Hepatocyte (in vitro differentiated cells): Measurements from ENCODE around the gene B3GAT1. TPM values are rescaled to one million over a fixed set of nuclear protein-coding genes. Genes with fewer than 3 reads are reported as not detected.

Source experiments
- DNase-seq: peaks from one replicate; pipeline ENCODE4 v3.0.0-alpha.2; 2016; ENCODE audit warnings: low spot score
- H2AFZ ChIP-seq: fragments of 200-600 bp; sonication (generic); 2 replicates; pipeline ENCODE4 v1.6.0; 2016; ENCODE audit warnings: antibody characterized with exemption, mild to moderate bottlenecking
- H3K27ac ChIP-seq: fragments of 200-600 bp; sonication (generic); 2 replicates; pipeline ENCODE4 v1.5.1; 2016; ENCODE audit warnings: mild to moderate bottlenecking
- H3K27me3 ChIP-seq: fragments of 200-600 bp; sonication (generic); 2 replicates; pipeline ENCODE4 v1.6.1; 2016
- H3K36me3 ChIP-seq: fragments of 200-600 bp; sonication (generic); replicated peaks from 2 replicates; pipeline ENCODE4 v1.5.1; 2016; ENCODE audit warnings: low read depth; ENCODE audit not compliant: insufficient read depth
- H3K4me1 ChIP-seq: fragments of 200-600 bp; sonication (generic); 2 replicates; pipeline ENCODE4 v1.5.1; 2016; ENCODE audit warnings: mild to moderate bottlenecking, moderate library complexity; ENCODE audit not compliant: insufficient read depth
- H3K4me2 ChIP-seq: fragments of 200-600 bp; sonication (generic); 2 replicates; pipeline ENCODE4 v1.6.0; 2016
- H3K4me3 ChIP-seq: fragments of 200-600 bp; sonication (generic); 2 replicates; pipeline ENCODE4 v1.5.1; 2016; ENCODE audit warnings: mild to moderate bottlenecking
- H3K79me2 ChIP-seq: fragments of 200-600 bp; sonication (generic); 2 replicates; pipeline ENCODE4 v1.6.0; 2017; ENCODE audit warnings: mild to moderate bottlenecking
- H3K9me2 ChIP-seq: fragments of 200-600 bp; sonication (generic); replicated peaks from 2 replicates; pipeline ENCODE4 v1.6.0; 2017; ENCODE audit warnings: mild to moderate bottlenecking; ENCODE audit not compliant: insufficient read depth
- H3K9me3 ChIP-seq: fragments of 200-600 bp; sonication (generic); 2 replicates; pipeline ENCODE4 v1.5.1; 2016; ENCODE audit warnings: low read depth, mild to moderate bottlenecking
- H4K20me1 ChIP-seq: fragments of 200-600 bp; sonication (generic); 2 replicates; pipeline ENCODE4 v1.6.0; 2016; ENCODE audit warnings: mild to moderate bottlenecking; ENCODE audit not compliant: insufficient read depth, poor library complexity, severe bottlenecking
- EZH2 ChIP-seq: fragments of 200-600 bp; sonication (generic); IDR thresholded peaks from 2 replicates; pipeline ENCODE4 v1.6.1; 2016; ENCODE audit warnings: antibody characterized with exemption, mild to moderate bottlenecking, borderline replicate concordance
- EZH2phosphoT487 ChIP-seq: fragments of 200-600 bp; sonication (generic); IDR thresholded peaks from one replicate; pipeline ENCODE4 v1.6.1; 2018; ENCODE audit warnings: antibody characterized with exemption, mild to moderate bottlenecking, low read depth, moderate library complexity; ENCODE audit not compliant: unreplicated experiment, severe bottlenecking
- WGBS: methylation state at CpG from one replicate; pipeline ENCODE4 v1.1.6; 2016; ENCODE audit warnings: low lambda C conversion rate; ENCODE audit errors: missing lambda C conversion rate; 5-methylcytosine and 5-hydroxymethylcytosine counted together
- polyA plus RNA-seq: library from polyadenylated mRNA; unstranded; fragments of >200 nt; fragmentation: Nextera tagmentation; extraction: Ambion mirVana; gene quantifications from 2 replicates; pipeline ENCODE4 v1.2.1, GENCODE V29; 2016
- total RNA-seq: library from RNA; depleted of rRNA; stranded (reverse); fragments of >200 nt; gene quantifications from 2 replicates; pipeline ENCODE4 v1.2.3, GENCODE V29; 2014
- TF ChIP-seq, protein P1 (sequence below): fragments of 200-600 bp; sonication (generic); IDR thresholded peaks from 2 replicates; pipeline ENCODE4 v1.5.1; 2016; ENCODE audit warnings: antibody characterized with exemption, mild to moderate bottlenecking; ENCODE audit not compliant: poor library complexity

B3GAT1 gene
- total and polyA plus RNA-seq, 2 experiments from 2014 or later, result 0.17 to 0.40 TPM

DNA sequence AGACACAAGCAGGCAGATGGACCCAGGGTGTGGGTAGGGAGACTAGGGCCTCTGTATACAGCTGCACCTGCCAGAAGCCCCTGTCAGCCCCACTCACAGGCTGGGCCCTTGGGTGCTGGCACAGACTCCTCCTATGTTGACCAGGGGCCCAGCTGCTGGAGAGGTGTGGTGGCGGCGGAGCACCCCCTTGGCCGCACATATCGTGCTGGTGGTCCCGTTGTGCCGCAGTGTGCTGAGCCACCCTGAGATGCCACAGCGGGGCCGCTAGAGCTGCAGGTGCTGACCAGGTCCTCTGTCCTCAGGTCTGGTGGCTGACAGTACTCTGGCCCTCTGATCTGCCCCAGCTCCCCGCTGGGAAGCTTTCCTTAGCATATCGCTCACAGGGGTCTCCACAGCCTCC lies 30.2 kb upstream of the B3GAT1 start:
- Histone ChIP-seq H3K79me2 (no peaks in the 10 kb centered on the region), H2AFZ (no peak overlapping the region), H3K27ac (no peak overlapping the region), H3K36me3 (no peaks in the 10 kb centered on the region), H3K27me3 (no peaks in the 10 kb centered on the region), H3K4me2 (no peak overlapping the region), H4K20me1 (no peaks in the 10 kb centered on the region), H3K9me2 (no peaks in the 10 kb centered on the region), H3K4me3 (no peak overlapping the region), H3K9me3 (no peaks in the 10 kb centered on the region), H3K4me1 (peaks cover 4% of the 10 kb centered on the region)
- TF ChIP-seq, protein P1, sequence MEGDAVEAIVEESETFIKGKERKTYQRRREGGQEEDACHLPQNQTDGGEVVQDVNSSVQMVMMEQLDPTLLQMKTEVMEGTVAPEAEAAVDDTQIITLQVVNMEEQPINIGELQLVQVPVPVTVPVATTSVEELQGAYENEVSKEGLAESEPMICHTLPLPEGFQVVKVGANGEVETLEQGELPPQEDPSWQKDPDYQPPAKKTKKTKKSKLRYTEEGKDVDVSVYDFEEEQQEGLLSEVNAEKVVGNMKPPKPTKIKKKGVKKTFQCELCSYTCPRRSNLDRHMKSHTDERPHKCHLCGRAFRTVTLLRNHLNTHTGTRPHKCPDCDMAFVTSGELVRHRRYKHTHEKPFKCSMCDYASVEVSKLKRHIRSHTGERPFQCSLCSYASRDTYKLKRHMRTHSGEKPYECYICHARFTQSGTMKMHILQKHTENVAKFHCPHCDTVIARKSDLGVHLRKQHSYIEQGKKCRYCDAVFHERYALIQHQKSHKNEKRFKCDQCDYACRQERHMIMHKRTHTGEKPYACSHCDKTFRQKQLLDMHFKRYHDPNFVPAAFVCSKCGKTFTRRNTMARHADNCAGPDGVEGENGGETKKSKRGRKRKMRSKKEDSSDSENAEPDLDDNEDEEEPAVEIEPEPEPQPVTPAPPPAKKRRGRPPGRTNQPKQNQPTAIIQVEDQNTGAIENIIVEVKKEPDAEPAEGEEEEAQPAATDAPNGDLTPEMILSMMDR, result no peak
- TF ChIP-seq EZH2phosphoT487 (no peak), EZH2 (no peak)
- DNase-seq, result no peak
- WGBS, result 82% methylated on average over 10 of the region's 10 CpGs

DNA sequence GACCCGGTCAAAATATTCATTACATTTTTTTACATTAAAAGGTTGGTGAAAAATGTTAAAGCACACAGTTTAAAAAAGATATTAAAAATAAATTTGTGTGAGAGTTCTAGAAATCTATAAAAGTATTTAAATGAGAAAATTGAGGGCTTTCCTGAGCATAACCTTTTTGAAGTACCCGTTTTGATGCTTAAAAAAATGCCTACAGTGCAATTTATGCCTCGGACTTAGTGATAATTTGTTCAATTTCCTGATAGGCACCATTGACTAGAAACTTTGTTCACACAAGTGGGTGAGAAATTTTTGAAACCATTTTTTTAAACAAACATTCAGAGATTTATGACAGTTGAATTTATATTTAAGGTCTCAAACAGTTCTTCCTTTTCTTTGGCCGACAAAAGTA lies 29.7 kb upstream of the B3GAT1 start:
- no peaks in the 10 kb centered on the region for H4K20me1 ChIP-seq
- WGBS, result 90% methylated on average over 4 of the region's 4 CpGs

DNA sequence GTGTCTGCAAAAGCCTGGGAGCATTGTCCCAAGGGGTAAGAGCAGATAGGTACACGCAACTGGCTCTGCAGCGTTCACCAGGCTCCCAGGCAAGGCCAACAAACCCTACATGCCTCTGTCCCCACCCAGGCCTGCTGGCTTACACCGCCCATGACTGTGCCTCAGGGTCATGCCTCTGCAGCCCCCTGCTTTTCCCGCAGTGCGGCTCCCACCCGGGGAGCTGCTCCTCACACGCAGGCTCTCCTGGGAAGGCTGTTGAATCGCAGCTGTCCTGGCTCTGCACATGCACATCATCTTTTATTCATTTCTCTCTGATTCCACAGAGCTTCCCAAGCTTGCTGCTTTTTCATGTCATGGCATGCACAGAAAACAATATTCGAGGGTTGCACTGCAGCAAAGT lies 29.2 kb upstream of the B3GAT1 start:
- TF ChIP-seq, protein P1, result no peak
- no peak for TF ChIP-seq EZH2phosphoT487
- no peak for TF ChIP-seq EZH2
- Histone ChIP-seq H3K79me2 (no peaks in the 10 kb centered on the region), H3K4me2 (no peak overlapping the region), H3K27ac (no peak overlapping the region), H3K36me3 (no peaks in the 10 kb centered on the region), H4K20me1 (no peaks in the 10 kb centered on the region), H3K4me3 (no peak overlapping the region), H3K9me3 (no peaks in the 10 kb centered on the region), H3K4me1 (peaks cover 4% of the 10 kb centered on the region), H2AFZ (no peak overlapping the region), H3K27me3 (no peaks in the 10 kb centered on the region), H3K9me2 (no peaks in the 10 kb centered on the region)
- 74% methylated on average over 9 of the region's 9 CpGs for WGBS
- no peak for DNase-seq

More for the DNA sequence above, 29.7 kb upstream of the B3GAT1 start:
- H3K4me2 ChIP-seq, result no peak overlapping the region
- no peak for TF ChIP-seq EZH2
- TF ChIP-seq, protein P1, result no peak
- no peak for TF ChIP-seq EZH2phosphoT487
- H3K36me3 ChIP-seq, result no peaks in the 10 kb centered on the region
- H3K27ac ChIP-seq, result no peak overlapping the region
- no peaks in the 10 kb centered on the region for H3K79me2 ChIP-seq
- no peak for DNase-seq
- H3K27me3 ChIP-seq, result no peaks in the 10 kb centered on the region
- H2AFZ ChIP-seq, result no peak overlapping the region
- H3K9me3 ChIP-seq, result no peaks in the 10 kb centered on the region
- no peaks in the 10 kb centered on the region for H3K9me2 ChIP-seq
- peaks cover 4% of the 10 kb centered on the region for H3K4me1 ChIP-seq
- no peak overlapping the region for H3K4me3 ChIP-seq

DNA sequence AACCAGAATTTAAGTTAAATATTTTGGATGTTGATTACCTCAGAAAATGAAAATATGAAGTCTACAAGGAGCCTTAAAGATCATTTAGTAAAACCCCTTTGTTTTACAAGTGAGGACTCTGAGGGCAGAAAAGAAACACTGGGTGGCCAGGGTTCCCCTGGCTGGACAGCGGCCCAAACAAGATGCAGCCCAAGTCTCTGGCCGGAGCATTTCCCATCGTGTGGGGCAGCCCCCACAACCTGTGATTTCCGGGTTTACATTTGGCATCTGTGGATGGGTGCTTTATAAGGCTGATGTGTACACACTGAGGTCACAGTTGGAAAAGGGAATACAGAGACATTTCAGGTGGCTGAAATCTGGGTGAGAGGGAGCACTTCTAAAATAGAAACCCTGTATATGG lies 28.8 kb upstream of the B3GAT1 start:
- H3K4me1 ChIP-seq, result peaks cover 4% of the 10 kb centered on the region
- H3K27ac ChIP-seq, result no peak overlapping the region
- TF ChIP-seq EZH2 (no peak), EZH2phosphoT487 (no peak)
- TF ChIP-seq, protein P1, result no peak
- H3K79me2 ChIP-seq, result no peaks in the 10 kb centered on the region
- H3K9me2 ChIP-seq, result no peaks in the 10 kb centered on the region
- DNase-seq, result no peak
- H3K4me3 ChIP-seq, result no peak overlapping the region
- no peaks in the 10 kb centered on the region for H3K36me3 ChIP-seq
- 82% methylated on average over 4 of the region's 4 CpGs for WGBS
- H3K27me3 ChIP-seq, result no peaks in the 10 kb centered on the region
- no peaks in the 10 kb centered on the region for H3K9me3 ChIP-seq
- no peak overlapping the region for H2AFZ ChIP-seq
- H4K20me1 ChIP-seq, result no peaks in the 10 kb centered on the region
- H3K4me2 ChIP-seq, result no peak overlapping the region
